GM21528 (cell line): Measurements from ENCODE around the gene ERC2.
"Not testable (repeated sequence)": the region's sequence is repeated elsewhere in the genome, so short reads cannot be mapped to it uniquely, and the experiment has no call there.

Experiments used
- ATAC-seq: cut with Tn5 transposase; IDR thresholded peaks from one replicate; pipeline ENCODE4 v1.9.1; 2021; ENCODE audit warnings: mild to moderate bottlenecking, moderate library complexity; ENCODE audit not compliant: unreplicated experiment, low FRiP score

The ERC2 gene

GRCh38 chr3:55873523-55874254, 594.6 kb downstream of the ERC2 start:
- ATAC-seq, result no peak

- ATAC-seq, result no peak
Observed at GRCh38 chr3:55870594-55870993, 597.7 kb downstream of the ERC2 start.

GRCh38 chr3:55868347-55868746, 599.9 kb downstream of the ERC2 start:
- no peak for ATAC-seq

- no peak for ATAC-seq
Observed at GRCh38 chr3:55863028-55863427, 605.2 kb downstream of the ERC2 start.

GRCh38 chr3:55860049-55860721, 608.1 kb downstream of the ERC2 start:
- ATAC-seq, result no peak

- ATAC-seq, result no peak
Observed at GRCh38 chr3:55859305-55859704, 609.0 kb downstream of the ERC2 start.

GRCh38 chr3:55858727-55859126, 609.5 kb downstream of the ERC2 start:
- no peak for ATAC-seq

- no peak for ATAC-seq
Observed at GRCh38 chr3:55858302-55858701, 610.0 kb downstream of the ERC2 start.

- no peak for ATAC-seq
Observed at GRCh38 chr3:55857633-55858032, 610.6 kb downstream of the ERC2 start.

GRCh38 chr3:55855311-55855710, 613.0 kb downstream of the ERC2 start:
- no peak for ATAC-seq

- no peak for ATAC-seq
Observed at GRCh38 chr3:55854494-55854893, 613.8 kb downstream of the ERC2 start.

GRCh38 chr3:55852326-55852725, 615.9 kb downstream of the ERC2 start:
- no peak for ATAC-seq

- no peak for ATAC-seq
Observed at GRCh38 chr3:55842204-55842603, 626.1 kb downstream of the ERC2 start.

- not testable (repeated sequence) for ATAC-seq
Observed at GRCh38 chr3:55831876-55832275, 636.4 kb downstream of the ERC2 start.

- ATAC-seq, result no peak
Observed at GRCh38 chr3:55828712-55829111, 639.6 kb downstream of the ERC2 start.

- ATAC-seq, result no peak
Observed at GRCh38 chr3:55827786-55828185, 640.5 kb downstream of the ERC2 start.

- ATAC-seq, result no peak
Observed at GRCh38 chr3:55826731-55827496, 641.4 kb downstream of the ERC2 start.

GRCh38 chr3:55826097-55826496, 642.2 kb downstream of the ERC2 start:
- no peak for ATAC-seq

GRCh38 chr3:55824406-55824805, 643.9 kb downstream of the ERC2 start:
- no peak for ATAC-seq

GRCh38 chr3:55823829-55824228, 644.4 kb downstream of the ERC2 start:
- no peak for ATAC-seq

- ATAC-seq, result no peak
Observed at GRCh38 chr3:55823001-55823400, 645.3 kb downstream of the ERC2 start.
